Sigmoid colon (tissue), 4 donors: ENCODE data around the gene ATP6V0B.

Source experiments
- CTCF ChIP-seq, 4 experiments: fragments of 450-650 bp in 3 of 4; fragments of 200-600 bp in 1 of 4; IDR thresholded peaks; one replicate each; pipeline ENCODE4 v1.5.1; 2016 to 2019; ENCODE audit warnings: antibody characterized with exemption in 4 of 4, mild to moderate bottlenecking in 3 of 4, moderate library complexity in 2 of 4
- EP300 ChIP-seq, 4 donors: sonication (generic); formaldehyde crosslinking; IDR thresholded peaks; one replicate each; pipeline ENCODE4 v1.6.1; 2017; ENCODE audit warnings: antibody characterized with exemption in 4 of 4
- POLR2AphosphoS5 ChIP-seq, 4 donors: sonication (generic); formaldehyde crosslinking; IDR thresholded peaks; one replicate each; pipeline ENCODE4 v1.6.1; 2017; ENCODE audit warnings: antibody characterized with exemption in 4 of 4

DNA sequence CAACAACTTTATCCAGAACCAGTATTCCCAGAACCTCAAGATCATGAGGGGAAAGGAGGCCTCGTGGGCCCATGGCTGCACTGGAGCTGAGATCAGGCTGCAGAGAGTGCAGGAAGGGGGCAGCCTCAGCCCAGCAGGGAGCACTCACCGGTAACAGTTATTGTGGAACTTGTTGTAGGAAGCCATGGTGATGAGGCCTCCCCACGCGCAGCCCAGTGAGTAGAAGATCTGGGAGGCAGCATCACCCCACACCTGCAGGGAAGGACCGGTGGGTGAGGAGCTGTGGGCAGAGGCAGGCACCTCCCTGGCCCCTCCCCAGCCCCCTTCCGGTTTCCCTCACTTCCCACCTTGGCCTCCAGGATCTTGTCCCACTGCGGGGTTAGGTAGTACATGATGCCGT lies 27.4 kb downstream of the ATP6V0B start:
- TF ChIP-seq CTCF (IDR thresholded peaks at IDR 0.05) (no peak), EP300 (IDR thresholded peaks at IDR 0.05) (no peak), POLR2AphosphoS5 (IDR thresholded peaks at IDR 0.05) (no peak)
